Left ventricle myocardium inferior (tissue), 1 donor: ENCODE results near the gene HFM1. TPM values are rescaled to one million over a fixed set of nuclear protein-coding genes. Genes with fewer than 3 reads are reported as not detected.

Source experiments
- DNase-seq: peaks from one replicate; pipeline ENCODE4 v3.0.0-alpha.2; 2020
- H3K27ac ChIP-seq: fragments of 200-600 bp; replicated peaks from 2 replicates; pipeline ENCODE4 v1.8.0; 2021
- H3K27me3 ChIP-seq: fragments of 200-600 bp; 2 replicates; pipeline ENCODE4 v1.8.0; 2021; ENCODE audit warnings: low read depth
- H3K36me3 ChIP-seq: fragments of 200-600 bp; 2 replicates; pipeline ENCODE4 v1.8.0; 2021
- H3K4me1 ChIP-seq: fragments of 200-600 bp; 2 replicates; pipeline ENCODE4 v1.8.0; 2021
- H3K4me3 ChIP-seq: fragments of 200-600 bp; 2 replicates; pipeline ENCODE4 v1.8.0; 2021; ENCODE audit warnings: mild to moderate bottlenecking, moderate library complexity
- H3K9me3 ChIP-seq: fragments of 200-600 bp; replicated peaks from 2 replicates; pipeline ENCODE4 v1.8.0; 2021
- intact Hi-C: fragments of 100-400 bp; cut with micrococcal nuclease; formaldehyde crosslinking; loops from one replicate; pipeline ENCODE4 v1.11.0; 2022
- total RNA-seq: library from RNA; stranded (reverse); fragmentation: NEBNext Ultra II Directional; extraction: Animal tissue kit (Norgen Biotek cat#: 25700); gene quantifications from one replicate; pipeline ENCODE4 v1.2.1, GENCODE V29; 2021
- TF ChIP-seq, protein P1 (sequence below): fragments of 200-600 bp; IDR thresholded peaks from 2 replicates; pipeline ENCODE4 v1.8.0; 2021; ENCODE audit warnings: antibody characterized with exemption, mild to moderate bottlenecking, borderline replicate concordance
- donor health status: DM: no; HTN: yes; CAD: no; lungs with severe emphysema.

The HFM1 gene
- total RNA-seq, 1 donor from 2014 or later = 1.7 TPM

DNA sequence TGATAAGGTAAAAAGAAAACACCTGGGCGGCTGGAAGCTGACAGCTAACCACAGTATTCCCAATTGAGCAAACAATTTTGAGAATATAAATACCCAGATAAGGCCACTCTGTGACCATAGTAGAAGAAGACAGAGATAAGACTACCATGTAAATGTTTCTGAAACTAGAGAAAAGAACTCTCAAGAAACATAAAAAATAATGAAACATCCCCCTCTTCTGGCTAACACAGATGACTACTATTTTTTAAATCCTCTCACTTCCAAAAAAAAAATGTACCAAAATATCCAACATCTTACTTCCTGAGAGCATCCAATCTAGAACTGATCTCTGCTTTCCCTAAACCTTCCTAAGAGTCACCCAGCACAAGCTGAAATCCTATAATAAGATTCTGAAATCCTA is 125.9 kb downstream of the HFM1 start:
- DNase-seq = no peak
- Histone ChIP-seq H3K4me1 (peaks cover 7% of the 10 kb centered on the region), H3K36me3 (no peaks in the 10 kb centered on the region), H3K4me3 (no peak overlapping the region), H3K9me3 (no peaks in the 10 kb centered on the region), H3K27me3 (no peaks in the 10 kb centered on the region), H3K27ac (no peak overlapping the region)
- TF ChIP-seq, protein P1, sequence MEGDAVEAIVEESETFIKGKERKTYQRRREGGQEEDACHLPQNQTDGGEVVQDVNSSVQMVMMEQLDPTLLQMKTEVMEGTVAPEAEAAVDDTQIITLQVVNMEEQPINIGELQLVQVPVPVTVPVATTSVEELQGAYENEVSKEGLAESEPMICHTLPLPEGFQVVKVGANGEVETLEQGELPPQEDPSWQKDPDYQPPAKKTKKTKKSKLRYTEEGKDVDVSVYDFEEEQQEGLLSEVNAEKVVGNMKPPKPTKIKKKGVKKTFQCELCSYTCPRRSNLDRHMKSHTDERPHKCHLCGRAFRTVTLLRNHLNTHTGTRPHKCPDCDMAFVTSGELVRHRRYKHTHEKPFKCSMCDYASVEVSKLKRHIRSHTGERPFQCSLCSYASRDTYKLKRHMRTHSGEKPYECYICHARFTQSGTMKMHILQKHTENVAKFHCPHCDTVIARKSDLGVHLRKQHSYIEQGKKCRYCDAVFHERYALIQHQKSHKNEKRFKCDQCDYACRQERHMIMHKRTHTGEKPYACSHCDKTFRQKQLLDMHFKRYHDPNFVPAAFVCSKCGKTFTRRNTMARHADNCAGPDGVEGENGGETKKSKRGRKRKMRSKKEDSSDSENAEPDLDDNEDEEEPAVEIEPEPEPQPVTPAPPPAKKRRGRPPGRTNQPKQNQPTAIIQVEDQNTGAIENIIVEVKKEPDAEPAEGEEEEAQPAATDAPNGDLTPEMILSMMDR = peak; percentile 22
- intact Hi-C loops = no loop called here

DNA sequence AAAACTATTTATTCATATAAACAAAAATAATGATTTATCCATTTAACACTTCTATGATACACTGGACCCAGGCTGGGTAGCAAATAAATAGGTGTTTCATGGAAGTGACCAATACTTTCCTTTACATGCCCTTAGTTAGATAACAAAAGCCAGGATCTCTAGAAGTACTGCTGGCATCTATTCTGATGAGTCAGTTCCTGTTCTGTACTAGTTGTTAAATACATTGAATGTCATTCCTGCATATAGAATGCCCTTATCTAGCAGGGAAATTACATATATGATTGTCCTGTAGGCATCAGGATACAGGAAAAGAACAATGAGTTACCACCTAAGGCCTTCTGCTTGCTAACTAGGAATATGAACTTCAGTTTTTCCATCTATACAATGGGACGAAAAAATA is 130.8 kb downstream of the HFM1 start:
- Histone ChIP-seq H3K9me3 (no peaks in the 10 kb centered on the region), H3K27ac (no peak overlapping the region), H3K36me3 (no peaks in the 10 kb centered on the region), H3K27me3 (no peaks in the 10 kb centered on the region), H3K4me1 (no peaks in the 10 kb centered on the region), H3K4me3 (no peak overlapping the region)
- intact Hi-C loops = no loop called here
- DNase-seq = no peak
- TF ChIP-seq, protein P1 = no peak

DNA sequence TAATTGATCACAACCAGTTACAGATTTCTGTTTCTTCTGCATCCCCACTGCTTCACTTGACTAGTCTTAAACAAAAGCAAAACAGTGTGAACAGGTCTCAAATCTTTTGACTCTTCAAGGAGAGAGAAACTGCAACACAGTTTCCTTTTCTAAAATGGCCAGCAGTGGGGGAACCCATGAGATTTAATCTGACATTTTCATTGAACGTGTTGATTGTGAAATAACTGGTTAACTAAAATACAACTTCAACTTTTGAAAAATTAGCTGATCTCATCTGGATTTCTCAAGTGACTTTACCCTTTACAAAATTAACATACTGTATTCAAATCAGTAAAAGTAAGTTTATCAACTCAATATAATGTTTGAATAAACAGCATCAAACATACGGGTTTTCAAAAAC is 143.0 kb downstream of the HFM1 start:
- Histone ChIP-seq H3K4me3 (no peak overlapping the region), H3K27ac (no peak overlapping the region), H3K4me1 (no peaks in the 10 kb centered on the region), H3K36me3 (no peaks in the 10 kb centered on the region), H3K9me3 (no peaks in the 10 kb centered on the region), H3K27me3 (no peaks in the 10 kb centered on the region)
- DNase-seq = no peak
- intact Hi-C loops = no loop called here
- TF ChIP-seq, protein P1 = no peak

DNA sequence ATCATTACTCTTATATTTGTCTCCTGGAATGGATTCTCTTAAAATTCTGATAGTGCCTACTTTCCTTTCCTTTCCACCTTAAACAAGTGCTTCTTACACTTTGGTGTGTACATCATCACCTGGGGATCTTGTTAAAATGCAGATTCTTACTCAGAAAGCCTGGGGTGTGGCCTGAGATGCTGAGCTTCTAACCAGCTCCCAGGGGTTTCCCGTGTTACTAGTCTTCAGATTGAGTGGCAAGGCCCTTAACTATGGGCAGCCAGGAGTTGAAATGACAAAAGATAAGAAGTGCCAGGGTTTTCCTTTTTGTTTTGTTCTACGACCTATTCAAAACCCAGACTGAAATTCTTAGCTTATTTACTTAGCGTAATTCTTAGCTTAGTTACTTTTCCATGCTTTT is 159.2 kb downstream of the HFM1 start:
- no peak overlapping the region for H3K27ac ChIP-seq
- H3K9me3 ChIP-seq = no peaks in the 10 kb centered on the region
- no peaks in the 10 kb centered on the region for H3K27me3 ChIP-seq
- no peak for DNase-seq
- intact Hi-C loops = no loop called here
- TF ChIP-seq, protein P1 = no peak
- H3K4me1 ChIP-seq = no peaks in the 10 kb centered on the region
- H3K36me3 ChIP-seq = no peaks in the 10 kb centered on the region
- no peak overlapping the region for H3K4me3 ChIP-seq

DNA sequence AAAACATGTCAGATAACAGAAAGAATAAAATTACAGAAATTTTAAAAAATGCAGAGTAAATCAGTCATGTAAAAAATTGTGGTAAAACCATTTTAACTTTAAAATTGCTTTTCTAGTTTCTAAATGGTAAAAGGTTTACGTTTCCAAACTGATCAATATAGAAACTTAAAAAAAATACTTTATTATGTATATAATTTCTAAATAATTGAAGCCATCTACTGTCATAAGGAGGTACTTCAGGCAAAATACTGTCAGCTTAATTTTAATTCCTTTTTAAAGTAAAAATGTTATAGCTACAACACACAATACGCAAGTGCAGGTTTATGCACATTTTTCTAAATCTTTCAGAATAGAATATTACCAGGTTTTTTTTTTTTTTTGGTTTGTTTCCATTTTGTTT is 159.9 kb downstream of the HFM1 start:
- Histone ChIP-seq H3K4me3 (no peak overlapping the region), H3K9me3 (no peaks in the 10 kb centered on the region), H3K36me3 (no peaks in the 10 kb centered on the region), H3K4me1 (no peaks in the 10 kb centered on the region), H3K27me3 (no peaks in the 10 kb centered on the region), H3K27ac (no peak overlapping the region)
- no peak for DNase-seq
- intact Hi-C loops = no loop called here
- TF ChIP-seq, protein P1 = peak; percentile 13

DNA sequence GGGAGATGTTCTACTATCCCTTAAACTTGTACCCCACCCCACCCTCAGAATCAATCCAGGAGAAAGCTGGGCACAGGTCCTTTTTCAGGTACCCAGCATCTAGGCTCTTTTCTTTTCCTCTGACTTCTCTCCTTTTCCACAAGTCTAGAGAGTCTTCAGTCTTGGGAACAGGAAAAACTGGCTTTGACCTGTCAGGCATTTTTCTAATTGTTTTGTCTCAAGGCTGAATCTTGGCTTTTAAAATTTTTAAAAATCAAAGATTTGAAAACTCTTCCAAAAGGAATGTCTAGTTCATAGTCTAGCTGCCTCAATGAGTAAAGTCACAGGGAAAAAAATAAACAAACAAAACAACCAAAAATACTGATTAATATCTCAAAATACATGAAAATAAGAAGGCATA is 161.5 kb downstream of the HFM1 start:
- Histone ChIP-seq H3K4me3 (no peak overlapping the region), H3K9me3 (no peaks in the 10 kb centered on the region), H3K36me3 (no peaks in the 10 kb centered on the region), H3K27me3 (no peaks in the 10 kb centered on the region), H3K4me1 (no peaks in the 10 kb centered on the region), H3K27ac (no peak overlapping the region)
- DNase-seq = no peak
- TF ChIP-seq, protein P1 = no peak
- intact Hi-C loops = no loop called here
